Neural cell (in vitro differentiated cells): ENCODE results near the gene CLSTN2. TPM values are rescaled to one million over a fixed set of nuclear protein-coding genes. Genes with fewer than 3 reads are reported as not detected.

Source experiments
- H2AFZ ChIP-seq: fragments of 200-600, 300-800 bp; sonication (generic), shearing (Covaris generic); 2 replicates; pipeline ENCODE4 v1.6.0; 2014; ENCODE audit warnings: low read depth, mild to moderate bottlenecking, antibody characterized with exemption, low read length, moderate library complexity
- H3F3A ChIP-seq: fragments of 200-600 bp; shearing (Covaris generic); 2 replicates; pipeline ENCODE4 v1.6.1; 2016; ENCODE audit warnings: mild to moderate bottlenecking, moderate library complexity, mixed read lengths, antibody characterized with exemption, low read length; ENCODE audit not compliant: insufficient read depth, poor library complexity, severe bottlenecking
- H3K27ac ChIP-seq: fragments of 200-600, 300-800 bp; sonication (generic), shearing (Covaris generic); 2 replicates; pipeline ENCODE4 v1.5.1; 2014; ENCODE audit warnings: mild to moderate bottlenecking, low read length, moderate library complexity
- H3K27me3 ChIP-seq: fragments of 300-800, 200-600 bp; sonication (generic), shearing (Covaris generic); 2 replicates; pipeline ENCODE4 v1.6.0; 2014; ENCODE audit warnings: mild to moderate bottlenecking, low read depth, low read length, moderate library complexity; ENCODE audit not compliant: insufficient read depth
- H3K36me3 ChIP-seq: fragments of 300-800, 200-600 bp; sonication (generic), shearing (Covaris generic); 2 replicates; pipeline ENCODE4 v1.5.1; 2014; ENCODE audit warnings: mild to moderate bottlenecking, antibody characterized with exemption, low read length, moderate library complexity; ENCODE audit not compliant: insufficient read depth
- H3K4me2 ChIP-seq: fragments of 300-800, 200-600 bp; sonication (generic), shearing (Covaris generic); 2 replicates; pipeline ENCODE4 v1.6.0; 2014; ENCODE audit warnings: mild to moderate bottlenecking, low read length
- H3K4me3 ChIP-seq: fragments of 300-800, 200-600 bp; sonication (generic), shearing (Covaris generic); 2 replicates; pipeline ENCODE4 v1.5.1; 2014; ENCODE audit warnings: mild to moderate bottlenecking, low read length, moderate library complexity
- H3K79me2 ChIP-seq: fragments of 200-600 bp; shearing (Covaris generic); replicated peaks from 2 replicates; pipeline ENCODE4 v1.6.0; 2014; ENCODE audit warnings: mild to moderate bottlenecking, low read length, moderate library complexity; ENCODE audit not compliant: insufficient read depth
- H3K9ac ChIP-seq: fragments of 300-800, 200-600 bp; sonication (generic), shearing (Covaris generic); 2 replicates; pipeline ENCODE4 v1.6.1; 2016; ENCODE audit warnings: mild to moderate bottlenecking, low read length, mixed read lengths
- H3K9me2 ChIP-seq: fragments of 200-600 bp; shearing (Covaris generic); 2 replicates; pipeline ENCODE4 v1.6.1; 2016; ENCODE audit warnings: mild to moderate bottlenecking, low read length, mixed read lengths; ENCODE audit not compliant: insufficient read depth
- H3K9me3 ChIP-seq: fragments of 200-600, 300-800 bp; sonication (generic), shearing (Covaris generic); 2 replicates; pipeline ENCODE4 v1.6.1; 2016; ENCODE audit warnings: mild to moderate bottlenecking, mixed run types, low read length, moderate library complexity, mixed read lengths
- H4K20me1 ChIP-seq: fragments of 200-600 bp; shearing (Covaris generic); 2 replicates; pipeline ENCODE4 v1.6.1; 2016; ENCODE audit warnings: mild to moderate bottlenecking, mixed run types; ENCODE audit not compliant: insufficient read depth
- CTCF ChIP-seq: fragments of 450-650 bp; IDR thresholded peaks from 2 replicates; pipeline ENCODE4 v1.5.1; 2014; ENCODE audit warnings: antibody characterized with exemption, mild to moderate bottlenecking, moderate library complexity; ENCODE audit not compliant: poor library complexity, severe bottlenecking
- EP300 ChIP-seq: fragments of 450-650 bp; conservative IDR thresholded peaks from 2 replicates; pipeline ENCODE4 v1.6.1; 2014; ENCODE audit warnings: antibody characterized with exemption, mild to moderate bottlenecking, moderate library complexity; ENCODE audit not compliant: poor library complexity, severe bottlenecking
- EZH2 ChIP-seq: fragments of 200-600, 300-800 bp; shearing (Covaris generic), sonication (generic); IDR thresholded peaks from 2 replicates; pipeline ENCODE4 v1.6.1; 2014; ENCODE audit warnings: antibody characterized with exemption, low read length, borderline replicate concordance, mild to moderate bottlenecking; ENCODE audit not compliant: insufficient read depth, poor library complexity, severe bottlenecking
- MXI1 ChIP-seq: fragments of 450-650 bp; conservative IDR thresholded peaks from 2 replicates; pipeline ENCODE4 v1.6.1; 2014; ENCODE audit warnings: antibody characterized with exemption, mild to moderate bottlenecking; ENCODE audit not compliant: poor library complexity, severe bottlenecking
- POLR2AphosphoS5 ChIP-seq: IDR thresholded peaks from 2 replicates; pipeline ENCODE4 v1.6.1; 2012
- RAD21 ChIP-seq: fragments of 450-650 bp; conservative IDR thresholded peaks from 2 replicates; pipeline ENCODE4 v1.6.1; 2014; ENCODE audit warnings: antibody characterized with exemption, mild to moderate bottlenecking, moderate library complexity
- SMC3 ChIP-seq: fragments of 450-650 bp; conservative IDR thresholded peaks from 2 replicates; pipeline ENCODE4 v1.6.1; 2014; ENCODE audit warnings: antibody characterized with exemption, mild to moderate bottlenecking, moderate library complexity; ENCODE audit not compliant: poor library complexity
- TAF1 ChIP-seq: IDR thresholded peaks from 2 replicates; pipeline ENCODE4 v1.6.1; 2012; ENCODE audit warnings: low read depth
- polyA plus RNA-seq: library from polyadenylated mRNA; depleted of rRNA; stranded (reverse); fragments of >200 nt; gene quantifications from 2 replicates; pipeline ENCODE4 v1.2.3, GENCODE V29; 2014
- TF ChIP-seq, protein P1 (sequence below): IDR thresholded peaks from 2 replicates; pipeline ENCODE4 v1.6.1; 2012; ENCODE audit warnings: borderline replicate concordance

Gene CLSTN2
- polyA plus RNA-seq, 1 donor from 2014 or later: 10.7 TPM

GRCh38 chr3:140011611-140012277, 76.8 kb downstream of the CLSTN2 start:
- Histone ChIP-seq H2AFZ (no peak overlapping the region), H3K9ac (no peak overlapping the region), H3F3A (no peaks in the 10 kb centered on the region), H3K36me3 (no peaks in the 10 kb centered on the region), H3K9me3 (no peaks in the 10 kb centered on the region), H3K79me2 (no peaks in the 10 kb centered on the region), H4K20me1 (no peaks in the 10 kb centered on the region), H3K27ac (no peak overlapping the region), H3K9me2 (no peaks in the 10 kb centered on the region), H3K4me2 (no peak overlapping the region), H3K27me3 (no peaks in the 10 kb centered on the region), H3K4me3 (no peak overlapping the region)
- TF ChIP-seq SMC3: no peak
- no peak for TF ChIP-seq MXI1
- no peak for TF ChIP-seq EZH2
- TF ChIP-seq CTCF: no peak
- no peak for TF ChIP-seq TAF1
- TF ChIP-seq POLR2AphosphoS5: no peak
- TF ChIP-seq, protein P1, sequence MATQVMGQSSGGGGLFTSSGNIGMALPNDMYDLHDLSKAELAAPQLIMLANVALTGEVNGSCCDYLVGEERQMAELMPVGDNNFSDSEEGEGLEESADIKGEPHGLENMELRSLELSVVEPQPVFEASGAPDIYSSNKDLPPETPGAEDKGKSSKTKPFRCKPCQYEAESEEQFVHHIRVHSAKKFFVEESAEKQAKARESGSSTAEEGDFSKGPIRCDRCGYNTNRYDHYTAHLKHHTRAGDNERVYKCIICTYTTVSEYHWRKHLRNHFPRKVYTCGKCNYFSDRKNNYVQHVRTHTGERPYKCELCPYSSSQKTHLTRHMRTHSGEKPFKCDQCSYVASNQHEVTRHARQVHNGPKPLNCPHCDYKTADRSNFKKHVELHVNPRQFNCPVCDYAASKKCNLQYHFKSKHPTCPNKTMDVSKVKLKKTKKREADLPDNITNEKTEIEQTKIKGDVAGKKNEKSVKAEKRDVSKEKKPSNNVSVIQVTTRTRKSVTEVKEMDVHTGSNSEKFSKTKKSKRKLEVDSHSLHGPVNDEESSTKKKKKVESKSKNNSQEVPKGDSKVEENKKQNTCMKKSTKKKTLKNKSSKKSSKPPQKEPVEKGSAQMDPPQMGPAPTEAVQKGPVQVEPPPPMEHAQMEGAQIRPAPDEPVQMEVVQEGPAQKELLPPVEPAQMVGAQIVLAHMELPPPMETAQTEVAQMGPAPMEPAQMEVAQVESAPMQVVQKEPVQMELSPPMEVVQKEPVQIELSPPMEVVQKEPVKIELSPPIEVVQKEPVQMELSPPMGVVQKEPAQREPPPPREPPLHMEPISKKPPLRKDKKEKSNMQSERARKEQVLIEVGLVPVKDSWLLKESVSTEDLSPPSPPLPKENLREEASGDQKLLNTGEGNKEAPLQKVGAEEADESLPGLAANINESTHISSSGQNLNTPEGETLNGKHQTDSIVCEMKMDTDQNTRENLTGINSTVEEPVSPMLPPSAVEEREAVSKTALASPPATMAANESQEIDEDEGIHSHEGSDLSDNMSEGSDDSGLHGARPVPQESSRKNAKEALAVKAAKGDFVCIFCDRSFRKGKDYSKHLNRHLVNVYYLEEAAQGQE: no peak
- no peak for TF ChIP-seq EP300
- TF ChIP-seq RAD21: no peak

GRCh38 chr3:140013220-140013619, 78.2 kb downstream of the CLSTN2 start:
- no peaks in the 10 kb centered on the region for H3K9me3 ChIP-seq
- no peaks in the 10 kb centered on the region for H3K27me3 ChIP-seq
- no peaks in the 10 kb centered on the region for H3F3A ChIP-seq
- H3K36me3 ChIP-seq: no peaks in the 10 kb centered on the region
- no peak overlapping the region for H3K27ac ChIP-seq
- no peak overlapping the region for H3K9ac ChIP-seq
- H3K79me2 ChIP-seq: no peaks in the 10 kb centered on the region
- TF ChIP-seq RAD21: no peak
- no peak for TF ChIP-seq TAF1
- no peak for TF ChIP-seq CTCF
- no peak for TF ChIP-seq EP300
- TF ChIP-seq SMC3: no peak
- TF ChIP-seq MXI1: no peak
- TF ChIP-seq, protein P1: no peak
- TF ChIP-seq POLR2AphosphoS5: no peak
- TF ChIP-seq EZH2: no peak
- no peak overlapping the region for H2AFZ ChIP-seq
- H3K9me2 ChIP-seq: no peaks in the 10 kb centered on the region
- H3K4me2 ChIP-seq: no peak overlapping the region
- no peak overlapping the region for H3K4me3 ChIP-seq
- no peaks in the 10 kb centered on the region for H4K20me1 ChIP-seq
